HEK293 (cell line): ENCODE data around the gene DHRS2.

Experiments used
- CTCF ChIA-PET: fragments of 350-600 bp; formaldehyde crosslinking; extraction: SDS; loops from one replicate; lab custom pipeline; 2021; ENCODE audit warnings: antibody characterized with exemption; lab: Yijun Ruan, JAX
- POLR2A ChIA-PET: fragments of 300-600 bp; formaldehyde crosslinking; extraction: SDS; loops from one replicate; lab custom pipeline; 2020; ENCODE audit warnings: antibody characterized with exemption, inconsistent platforms; lab: Yijun Ruan, JAX
- H3K27ac ChIP-seq: fragments of 200-500 bp; sonication (Bioruptor generic); 2 replicates; pipeline ENCODE4 v1.5.1; 2014; ENCODE audit warnings: low read depth, low read length, control low read depth, inconsistent platforms; ENCODE audit errors: extremely low read depth
- H3K36me3 ChIP-seq, 2 experiments: fragments of 200-500 bp in 1 of 2; sonication (Bioruptor generic) in 1 of 2; 1 replicate in 1 of 2; 2 replicates in 1 of 2; pipeline ENCODE4 v1.5.1; 2014 to 2017; ENCODE audit warnings: inconsistent platforms in 2 of 2, low read length in 2 of 2; ENCODE audit not compliant: control insufficient read depth in 2 of 2, insufficient read depth in 1 of 2
- H3K4me1 ChIP-seq: fragments of 200-500 bp; sonication (Bioruptor generic); 2 replicates; pipeline ENCODE4 v1.5.1; 2014; ENCODE audit warnings: mild to moderate bottlenecking, low read length, inconsistent platforms; ENCODE audit not compliant: control insufficient read depth, insufficient read depth
- H3K4me3 ChIP-seq: 2 replicates; pipeline ENCODE4 v1.5.1; 2011; ENCODE audit warnings: low read depth, mild to moderate bottlenecking, control low read depth, low read length, moderate library complexity
- H3K9me3 ChIP-seq: fragments of 200-500 bp; sonication (Bioruptor generic); 2 replicates; pipeline ENCODE4 v1.5.1; 2014; ENCODE audit warnings: low read depth, low read length, inconsistent platforms; ENCODE audit not compliant: control insufficient read depth, insufficient read depth
- EGR2 ChIP-seq: fragments of 450-650 bp; formaldehyde crosslinking; IDR thresholded peaks from 2 replicates; pipeline ENCODE4 v1.5.1; 2016; ENCODE audit warnings: low read depth, missing biosample characterization, missing genetic modification characterization
- HOXA7 ChIP-seq: sonication (generic); formaldehyde crosslinking; IDR thresholded peaks from 2 replicates; pipeline ENCODE4 v1.8.1; 2022; ENCODE audit warnings: missing genetic modification reagents, borderline replicate concordance
- SETDB1 ChIP-seq: IDR thresholded peaks from one replicate; pipeline ENCODE4 v1.6.1; 2017; ENCODE audit warnings: mild to moderate bottlenecking, low read length, moderate library complexity, mixed read lengths; ENCODE audit not compliant: insufficient read length
- ZBTB17 ChIP-seq: fragments of 450-650 bp; formaldehyde crosslinking; IDR thresholded peaks from 2 replicates; pipeline ENCODE4 v1.5.1; 2016; ENCODE audit warnings: missing biosample characterization, missing genetic modification characterization
- ZFHX2 ChIP-seq: fragments of 450-650 bp; formaldehyde crosslinking; conservative IDR thresholded peaks from 2 replicates; pipeline ENCODE4 v1.5.1; 2016; ENCODE audit warnings: missing biosample characterization, missing genetic modification characterization
- ZFP37 ChIP-seq: fragments of 450-650 bp; formaldehyde crosslinking; IDR thresholded peaks from 2 replicates; pipeline ENCODE4 v1.5.1; 2016; ENCODE audit warnings: missing biosample characterization, missing genetic modification characterization
- ZNF133 ChIP-seq: fragments of 450-650 bp; formaldehyde crosslinking; IDR thresholded peaks from 2 replicates; pipeline ENCODE4 v1.5.1; 2016; ENCODE audit warnings: missing biosample characterization, missing genetic modification characterization
- ZNF16 ChIP-seq: fragments of 450-650 bp; formaldehyde crosslinking; IDR thresholded peaks from 2 replicates; pipeline ENCODE4 v1.5.1; 2016; ENCODE audit warnings: low read depth, missing biosample characterization, missing genetic modification characterization
- ZNF2 ChIP-seq: fragments of 450-650 bp; formaldehyde crosslinking; IDR thresholded peaks from 2 replicates; pipeline ENCODE4 v1.5.1; 2016; ENCODE audit warnings: missing biosample characterization, missing genetic modification characterization
- ZNF211 ChIP-seq: fragments of 450-650 bp; formaldehyde crosslinking; IDR thresholded peaks from 2 replicates; pipeline ENCODE4 v1.5.1; 2016; ENCODE audit warnings: low read depth, missing biosample characterization, missing genetic modification characterization
- ZNF24 ChIP-seq: fragments of 450-650 bp; formaldehyde crosslinking; IDR thresholded peaks from 2 replicates; pipeline ENCODE4 v1.5.1; 2016; ENCODE audit warnings: missing biosample characterization, missing genetic modification characterization
- ZNF354C ChIP-seq: fragments of 450-650 bp; formaldehyde crosslinking; IDR thresholded peaks from 2 replicates; pipeline ENCODE4 v1.5.1; 2016; ENCODE audit warnings: missing biosample characterization, missing genetic modification characterization, low read depth, borderline replicate concordance
- ZNF366 ChIP-seq: fragments of 450-650 bp; formaldehyde crosslinking; conservative IDR thresholded peaks from 2 replicates; pipeline ENCODE4 v1.5.1; 2016; ENCODE audit warnings: missing biosample characterization, missing genetic modification characterization
- ZNF426 ChIP-seq: fragments of 450-650 bp; formaldehyde crosslinking; IDR thresholded peaks from 2 replicates; pipeline ENCODE4 v1.5.1; 2017; ENCODE audit warnings: missing biosample characterization, missing genetic modification characterization, mild to moderate bottlenecking, inconsistent platforms, moderate library complexity
- ZNF514 ChIP-seq: fragments of 450-650 bp; formaldehyde crosslinking; IDR thresholded peaks from 2 replicates; pipeline ENCODE4 v1.5.1; 2016; ENCODE audit warnings: missing biosample characterization, missing genetic modification characterization
- ZNF548 ChIP-seq: fragments of 450-650 bp; formaldehyde crosslinking; IDR thresholded peaks from 2 replicates; pipeline ENCODE4 v1.5.1; 2016; ENCODE audit warnings: missing biosample characterization, missing genetic modification characterization
- ZNF549 ChIP-seq: fragments of 450-650 bp; IDR thresholded peaks from 2 replicates; pipeline ENCODE4 v1.5.1; 2018; ENCODE audit warnings: missing biosample characterization, missing genetic modification characterization, mild to moderate bottlenecking, inconsistent platforms, moderate library complexity
- ZNF571 ChIP-seq: fragments of 450-650 bp; formaldehyde crosslinking; IDR thresholded peaks from 2 replicates; pipeline ENCODE4 v1.5.0; 2017; ENCODE audit warnings: missing biosample characterization, missing genetic modification characterization
- ZNF600 ChIP-seq: fragments of 450-650 bp; formaldehyde crosslinking; IDR thresholded peaks from 2 replicates; pipeline ENCODE4 v1.5.1; 2016; ENCODE audit warnings: missing biosample characterization, missing genetic modification characterization
- ZNF624 ChIP-seq: fragments of 450-650 bp; formaldehyde crosslinking; IDR thresholded peaks from 2 replicates; pipeline ENCODE4 v1.5.1; 2017; ENCODE audit warnings: missing biosample characterization, missing genetic modification characterization
- ZNF677 ChIP-seq: fragments of 450-650 bp; IDR thresholded peaks from 2 replicates; pipeline ENCODE4 v1.5.0; 2018; ENCODE audit warnings: missing biosample characterization, mild to moderate bottlenecking, missing genetic modification characterization, moderate library complexity
- TF ChIP-seq, protein P1 (sequence below): fragments of 450-650 bp; formaldehyde crosslinking; IDR thresholded peaks from 2 replicates; pipeline ENCODE4 v1.5.1; 2016; ENCODE audit warnings: missing biosample characterization, missing genetic modification characterization
- TF ChIP-seq, protein P2 (sequence below): fragments of 450-650 bp; formaldehyde crosslinking; IDR thresholded peaks from 2 replicates; pipeline ENCODE4 v1.5.1; 2016; ENCODE audit warnings: missing biosample characterization, missing genetic modification characterization
- TF ChIP-seq, protein P3 (sequence below): fragments of 450-650 bp; formaldehyde crosslinking; IDR thresholded peaks from 2 replicates; pipeline ENCODE4 v1.5.1; 2016; ENCODE audit warnings: missing biosample characterization, missing genetic modification characterization
- TF ChIP-seq, protein P4 (sequence below): fragments of 450-650 bp; formaldehyde crosslinking; IDR thresholded peaks from 2 replicates; pipeline ENCODE4 v1.5.1; 2017; ENCODE audit warnings: missing biosample characterization, mild to moderate bottlenecking, missing genetic modification characterization, moderate library complexity

Gene DHRS2

DNA sequence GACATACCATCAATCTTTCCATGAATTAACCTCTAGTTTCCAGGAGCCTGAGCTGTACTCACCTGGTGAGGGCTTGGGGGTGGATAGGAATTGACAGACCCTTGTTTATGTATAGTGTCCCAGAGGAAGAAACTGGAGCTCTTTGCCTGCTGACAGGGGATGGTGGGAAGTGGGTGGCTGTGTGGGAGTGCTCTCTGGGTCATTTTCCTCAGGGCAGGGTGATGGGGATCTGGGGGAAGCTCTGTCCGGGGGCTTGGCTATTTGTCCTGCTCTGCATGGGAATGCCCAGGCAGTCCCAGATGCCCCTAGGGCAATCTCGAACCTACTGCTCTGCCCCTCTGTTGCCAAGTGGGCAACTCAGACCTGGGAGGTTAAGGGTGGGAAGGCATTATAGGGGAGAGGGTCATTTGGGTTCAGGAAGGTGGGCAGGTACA lies 21.8 kb upstream of the DHRS2 start:
- no peaks in the 10 kb centered on the region for H3K36me3 ChIP-seq
- H3K27ac ChIP-seq: no peak overlapping the region
- no peak overlapping the region for H3K4me3 ChIP-seq
- ChIA-PET CTCF (interaction anchor here (1.0 to 3.4 kb wide), 2 partner anchors 18 to 296 kb away, joined by 3 to 21 read pairs; no protein-coding TSS in a partner anchor), POLR2A (no interaction called here)
- no peaks in the 10 kb centered on the region for H3K4me1 ChIP-seq
- peak; percentile 74 for TF ChIP-seq EGR2
- TF ChIP-seq ZFHX2 (tag by site-specific recombination): peak; percentile 72
- no peak for TF ChIP-seq ZNF549 (tag by site-specific recombination)
- TF ChIP-seq, all 188 proteins: peak for 2
- no peaks in the 10 kb centered on the region for H3K9me3 ChIP-seq

DNA sequence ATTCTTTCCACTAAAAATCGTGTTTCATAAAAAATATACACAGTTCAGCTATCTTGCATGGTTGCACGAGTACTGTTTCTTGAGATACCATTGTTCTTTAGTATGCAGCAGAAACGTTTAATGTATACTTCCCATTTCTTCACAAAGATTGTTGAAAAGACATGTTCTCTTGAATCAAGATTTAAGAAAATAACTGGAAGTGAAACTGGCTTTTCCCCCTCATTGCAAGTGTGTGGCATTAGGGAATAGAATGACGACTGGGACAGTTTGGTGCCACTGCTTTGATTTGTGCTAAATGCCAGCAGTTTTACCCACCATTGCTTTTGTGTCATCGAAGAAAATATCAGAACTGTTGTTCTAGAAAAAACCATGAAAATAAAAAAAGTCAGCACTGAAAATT lies 20.3 kb upstream of the DHRS2 start:
- POLR2A ChIA-PET: no interaction called here
- no peaks in the 10 kb centered on the region for H3K4me1 ChIP-seq
- no peak for TF ChIP-seq ZNF211 (tag by site-specific recombination)
- H3K36me3 ChIP-seq: no peaks in the 10 kb centered on the region
- no peak overlapping the region for H3K4me3 ChIP-seq
- CTCF ChIA-PET: interaction anchor here (0.6 to 1.8 kb wide), 3 partner anchors 16 to 56 kb away, joined by 3 to 12 read pairs (median 4); no protein-coding TSS in a partner anchor
- no peaks in the 10 kb centered on the region for H3K9me3 ChIP-seq
- H3K27ac ChIP-seq: no peak overlapping the region

DNA sequence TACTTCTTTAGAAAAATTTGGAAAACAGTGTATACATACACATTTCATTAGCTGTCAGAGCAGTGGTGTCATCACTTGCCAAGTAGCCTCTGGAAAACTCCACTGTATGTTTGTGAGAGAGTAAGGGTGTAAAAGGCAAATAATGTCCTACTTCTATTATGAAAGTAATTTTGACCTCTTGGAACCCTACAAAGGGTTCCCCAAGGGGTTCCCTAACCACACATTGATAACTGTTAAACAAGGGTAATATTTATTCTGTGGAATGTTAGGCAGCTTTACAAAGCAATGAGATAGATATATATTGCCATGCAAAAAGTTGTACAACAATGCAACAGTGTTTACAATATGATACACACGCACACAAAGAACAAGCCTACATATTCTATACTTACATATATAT lies 18.6 kb upstream of the DHRS2 start:
- ChIA-PET CTCF (interaction anchor here (0.8 to 1.5 kb wide), 3 partner anchors 13 to 293 kb away, joined by 3 to 5 read pairs (median 3); no protein-coding TSS in a partner anchor), POLR2A (no interaction called here)
- Histone ChIP-seq H3K27ac (no peak overlapping the region), H3K4me1 (no peaks in the 10 kb centered on the region), H3K9me3 (no peaks in the 10 kb centered on the region), H3K36me3 (no peaks in the 10 kb centered on the region), H3K4me3 (no peak overlapping the region)
- TF ChIP-seq ZNF677 (tag by site-specific recombination) (no peak), ZNF514 (tag by site-specific recombination) (no peak), ZNF548 (tag by site-specific recombination) (no peak), ZNF354C (tag by site-specific recombination) (no peak), HOXA7 (CRISPR knock-in tag) (no peak)

DNA sequence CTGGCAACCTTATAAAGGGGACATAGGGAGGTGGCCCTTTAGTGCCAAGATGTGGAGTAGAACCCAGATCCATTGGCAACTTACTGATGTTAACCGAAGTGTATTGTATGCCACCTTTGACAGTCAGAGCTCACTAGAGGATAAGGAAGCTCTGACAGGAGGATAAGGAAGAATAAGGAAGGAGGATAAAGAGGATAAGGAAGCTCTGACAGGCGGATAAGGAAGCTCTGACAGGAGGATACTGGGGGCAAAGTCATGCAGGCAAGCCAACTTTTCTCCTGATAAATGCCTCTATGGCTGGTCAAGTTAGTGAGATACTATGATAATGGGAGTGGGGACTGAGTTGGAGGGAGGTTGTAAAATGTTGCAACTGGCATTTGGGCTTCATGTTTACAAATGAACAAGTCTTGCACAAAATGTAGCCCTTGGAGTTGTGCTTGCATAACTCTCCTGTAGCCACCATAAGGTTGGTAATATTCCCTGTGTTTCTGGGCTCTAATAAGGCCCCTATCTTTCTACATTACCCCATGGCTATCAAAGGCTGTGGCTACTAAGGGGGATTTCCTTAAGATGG lies 17.7 kb upstream of the DHRS2 start:
- ChIA-PET CTCF (interaction anchor here (0.6 kb wide), 1 partner anchor 292 kb away, joined by 4 read pairs; no protein-coding TSS in a partner anchor), POLR2A (no interaction called here)
- Histone ChIP-seq H3K4me1 (no peaks in the 10 kb centered on the region), H3K9me3 (no peaks in the 10 kb centered on the region), H3K36me3 (no peaks in the 10 kb centered on the region), H3K27ac (no peak overlapping the region), H3K4me3 (no peak overlapping the region)
- TF ChIP-seq, protein P1, sequence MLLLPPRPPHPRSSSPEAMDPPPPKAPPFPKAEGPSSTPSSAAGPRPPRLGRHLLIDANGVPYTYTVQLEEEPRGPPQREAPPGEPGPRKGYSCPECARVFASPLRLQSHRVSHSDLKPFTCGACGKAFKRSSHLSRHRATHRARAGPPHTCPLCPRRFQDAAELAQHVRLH (tag by site-specific recombination): no peak
- TF ChIP-seq ZNF24 (tag by site-specific recombination): no peak
- no peak for TF ChIP-seq SETDB1
- TF ChIP-seq, protein P2, sequence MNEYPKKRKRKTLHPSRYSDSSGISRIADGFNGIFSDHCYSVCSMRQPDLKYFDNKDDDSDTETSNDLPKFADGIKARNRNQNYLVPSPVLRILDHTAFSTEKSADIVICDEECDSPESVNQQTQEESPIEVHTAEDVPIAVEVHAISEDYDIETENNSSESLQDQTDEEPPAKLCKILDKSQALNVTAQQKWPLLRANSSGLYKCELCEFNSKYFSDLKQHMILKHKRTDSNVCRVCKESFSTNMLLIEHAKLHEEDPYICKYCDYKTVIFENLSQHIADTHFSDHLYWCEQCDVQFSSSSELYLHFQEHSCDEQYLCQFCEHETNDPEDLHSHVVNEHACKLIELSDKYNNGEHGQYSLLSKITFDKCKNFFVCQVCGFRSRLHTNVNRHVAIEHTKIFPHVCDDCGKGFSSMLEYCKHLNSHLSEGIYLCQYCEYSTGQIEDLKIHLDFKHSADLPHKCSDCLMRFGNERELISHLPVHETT: no peak
- TF ChIP-seq ZNF16 (tag by site-specific recombination): no peak
- no peak for TF ChIP-seq ZNF600
- no peak for TF ChIP-seq ZNF624 (tag by site-specific recombination)
- no peak for TF ChIP-seq ZNF133 (tag by site-specific recombination)
- TF ChIP-seq ZNF426 (tag by site-specific recombination): no peak
- TF ChIP-seq, protein P3, sequence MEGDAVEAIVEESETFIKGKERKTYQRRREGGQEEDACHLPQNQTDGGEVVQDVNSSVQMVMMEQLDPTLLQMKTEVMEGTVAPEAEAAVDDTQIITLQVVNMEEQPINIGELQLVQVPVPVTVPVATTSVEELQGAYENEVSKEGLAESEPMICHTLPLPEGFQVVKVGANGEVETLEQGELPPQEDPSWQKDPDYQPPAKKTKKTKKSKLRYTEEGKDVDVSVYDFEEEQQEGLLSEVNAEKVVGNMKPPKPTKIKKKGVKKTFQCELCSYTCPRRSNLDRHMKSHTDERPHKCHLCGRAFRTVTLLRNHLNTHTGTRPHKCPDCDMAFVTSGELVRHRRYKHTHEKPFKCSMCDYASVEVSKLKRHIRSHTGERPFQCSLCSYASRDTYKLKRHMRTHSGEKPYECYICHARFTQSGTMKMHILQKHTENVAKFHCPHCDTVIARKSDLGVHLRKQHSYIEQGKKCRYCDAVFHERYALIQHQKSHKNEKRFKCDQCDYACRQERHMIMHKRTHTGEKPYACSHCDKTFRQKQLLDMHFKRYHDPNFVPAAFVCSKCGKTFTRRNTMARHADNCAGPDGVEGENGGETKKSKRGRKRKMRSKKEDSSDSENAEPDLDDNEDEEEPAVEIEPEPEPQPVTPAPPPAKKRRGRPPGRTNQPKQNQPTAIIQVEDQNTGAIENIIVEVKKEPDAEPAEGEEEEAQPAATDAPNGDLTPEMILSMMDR: no peak
- no peak for TF ChIP-seq ZNF2
- TF ChIP-seq, protein P4, sequence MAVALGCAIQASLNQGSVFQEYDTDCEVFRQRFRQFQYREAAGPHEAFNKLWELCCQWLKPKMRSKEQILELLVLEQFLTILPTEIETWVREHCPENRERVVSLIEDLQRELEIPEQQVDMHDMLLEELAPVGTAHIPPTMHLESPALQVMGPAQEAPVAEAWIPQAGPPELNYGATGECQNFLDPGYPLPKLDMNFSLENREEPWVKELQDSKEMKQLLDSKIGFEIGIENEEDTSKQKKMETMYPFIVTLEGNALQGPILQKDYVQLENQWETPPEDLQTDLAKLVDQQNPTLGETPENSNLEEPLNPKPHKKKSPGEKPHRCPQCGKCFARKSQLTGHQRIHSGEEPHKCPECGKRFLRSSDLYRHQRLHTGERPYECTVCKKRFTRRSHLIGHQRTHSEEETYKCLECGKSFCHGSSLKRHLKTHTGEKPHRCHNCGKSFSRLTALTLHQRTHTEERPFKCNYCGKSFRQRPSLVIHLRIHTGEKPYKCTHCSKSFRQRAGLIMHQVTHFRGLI: no peak
- TF ChIP-seq ZBTB17 (tag by site-specific recombination): no peak
- no peak for TF ChIP-seq ZNF366 (tag by site-specific recombination)
- no peak for TF ChIP-seq ZFP37 (tag by site-specific recombination)
- no peak for TF ChIP-seq ZNF571 (tag by site-specific recombination)
